Measurements from ENCODE around the gene RAD50.
"Not testable (repeated sequence)": the region's sequence is repeated elsewhere in the genome, so short reads cannot be mapped to it uniquely, and the experiment has no call there.

RAD50 gene

GRCh38 chr5:132627470-132627869 lies 70.7 kb downstream of the RAD50 start:
- DNase-seq (ENCODE audit: insufficient read length, low spot score) = no peak
- FAIRE-seq = no peak

- no peak for DNase-seq (ENCODE audit: insufficient read length, low spot score)
- no peak for FAIRE-seq
Observed at GRCh38 chr5:132628814-132629213, 72.0 kb downstream of the RAD50 start.

- no peak for FAIRE-seq
- DNase-seq (ENCODE audit: insufficient read length, low spot score) = no peak
Observed at GRCh38 chr5:132629230-132629944, 72.6 kb downstream of the RAD50 start.

GRCh38 chr5:132633587-132633986 lies 76.8 kb downstream of the RAD50 start:
- DNase-seq (ENCODE audit: insufficient read length, low spot score); FAIRE-seq: not testable (repeated sequence)

GRCh38 chr5:132635873-132636272 lies 79.1 kb downstream of the RAD50 start:
- FAIRE-seq (no peak), DNase-seq (ENCODE audit: insufficient read length, low spot score) (no peak)

GRCh38 chr5:132637241-132637640 lies 80.5 kb downstream of the RAD50 start:
- FAIRE-seq = no peak
- no peak for DNase-seq (ENCODE audit: insufficient read length, low spot score)

GRCh38 chr5:132639706-132640130 lies 82.9 kb downstream of the RAD50 start:
- no peak for DNase-seq (ENCODE audit: insufficient read length, low spot score)
- FAIRE-seq = no peak

- no peak for FAIRE-seq
- DNase-seq (ENCODE audit: insufficient read length, low spot score) = no peak
Observed at GRCh38 chr5:132640613-132641012, 83.8 kb downstream of the RAD50 start.

- DNase-seq (ENCODE audit: insufficient read length, low spot score) (no peak), FAIRE-seq (no peak)
Observed at GRCh38 chr5:132641241-132641723, 84.5 kb downstream of the RAD50 start.

GRCh38 chr5:132641841-132642240 lies 85.1 kb downstream of the RAD50 start:
- FAIRE-seq (no peak), DNase-seq (ENCODE audit: insufficient read length, low spot score) (no peak)

GRCh38 chr5:132644177-132644576 lies 87.4 kb downstream of the RAD50 start:
- FAIRE-seq = no peak
- DNase-seq (ENCODE audit: insufficient read length, low spot score) = no peak

GRCh38 chr5:132646583-132647266 lies 89.9 kb downstream of the RAD50 start:
- no peak for FAIRE-seq
- no peak for DNase-seq (ENCODE audit: insufficient read length, low spot score)

- FAIRE-seq = no peak
Observed at GRCh38 chr5:132647473-132647872, 90.7 kb downstream of the RAD50 start.

GRCh38 chr5:132648355-132648754 lies 91.6 kb downstream of the RAD50 start:
- FAIRE-seq (no peak), DNase-seq (ENCODE audit: insufficient read length, low spot score) (no peak)

More at GRCh38 chr5:132647473-132647872, 90.7 kb downstream of the RAD50 start:
- no peak for DNase-seq (ENCODE audit: insufficient read length, low spot score)

GRCh38 chr5:132651838-132652469 lies 95.2 kb downstream of the RAD50 start:
- DNase-seq (ENCODE audit: insufficient read length, low spot score) = no peak
- no peak for FAIRE-seq

- no peak for FAIRE-seq
- no peak for DNase-seq (ENCODE audit: insufficient read length, low spot score)
Observed at GRCh38 chr5:132653716-132654115, 96.9 kb downstream of the RAD50 start.

GRCh38 chr5:132655821-132656773 lies 99.3 kb downstream of the RAD50 start:
- DNase-seq (ENCODE audit: insufficient read length, low spot score) = no peak
- no peak for FAIRE-seq

GRCh38 chr5:132656774-132657355 lies 100.1 kb downstream of the RAD50 start:
- DNase-seq (ENCODE audit: insufficient read length, low spot score) (no peak), FAIRE-seq (no peak)

- no peak for DNase-seq (ENCODE audit: insufficient read length, low spot score)
- no peak for FAIRE-seq
Observed at GRCh38 chr5:132657676-132658380, 101.1 kb downstream of the RAD50 start, which contains the start of gene IL13. TSS of gene IL13 (plus strand) at chr5:132658173. CDS start at chr5:132658187, 14 bp downstream.
